Thyroid gland (tissue), 4 donors: ENCODE measurements around the gene SUOX.

Experiments used
- CTCF ChIP-seq, 6 experiments: fragments of 200-600 bp in 3 of 6; fragments of 450-650 bp in 3 of 6; sonication (generic) in 3 of 6; IDR thresholded peaks; one replicate each; pipeline ENCODE4 v1.5.1; 2016 to 2019; ENCODE audit warnings: antibody characterized with exemption in 6 of 6, mild to moderate bottlenecking in 2 of 6, inconsistent platforms in 1 of 6, moderate library complexity in 1 of 6
- POLR2A ChIP-seq, 2 donors: fragments of 450-650 bp; IDR thresholded peaks; one replicate each; pipeline ENCODE4 v1.6.1; 2017; ENCODE audit warnings: antibody characterized with exemption in 2 of 2, mild to moderate bottlenecking in 2 of 2, moderate library complexity in 1 of 2

GRCh38 chr12:55972456-55972855, 24.6 kb upstream of the SUOX start:
- TF ChIP-seq CTCF (IDR thresholded peaks at IDR 0.05) (no peak), POLR2A (IDR thresholded peaks at IDR 0.05) (no peak)
